ENCODE measurements around the gene BICD2.

BICD2 gene

GRCh38 chr9:92746567-92747458 is 17.8 kb downstream of the BICD2 start:
- DNase-seq = no peak

GRCh38 chr9:92745881-92746280 is 18.8 kb downstream of the BICD2 start:
- no peak for DNase-seq

- DNase-seq = no peak
Measured at GRCh38 chr9:92745331-92745730, 19.3 kb downstream of the BICD2 start.

- no peak for DNase-seq
Measured at GRCh38 chr9:92740969-92741368, 23.7 kb downstream of the BICD2 start.

- DNase-seq = no peak
Measured at GRCh38 chr9:92740446-92740961, 24.1 kb downstream of the BICD2 start.

GRCh38 chr9:92740009-92740408 is 24.6 kb downstream of the BICD2 start:
- DNase-seq = no peak

- DNase-seq = no peak
Measured at GRCh38 chr9:92739346-92739970, 25.2 kb downstream of the BICD2 start.

GRCh38 chr9:92738661-92739081 is 26.0 kb downstream of the BICD2 start:
- no peak for DNase-seq

- no peak for DNase-seq
Measured at GRCh38 chr9:92737611-92738299, 26.9 kb downstream of the BICD2 start.

- DNase-seq = no peak
Measured at GRCh38 chr9:92737216-92737606, 27.4 kb downstream of the BICD2 start.

- no peak for DNase-seq
Measured at GRCh38 chr9:92736563-92737215, 27.9 kb downstream of the BICD2 start.

GRCh38 chr9:92735636-92736562 is 28.7 kb downstream of the BICD2 start:
- DNase-seq = no peak

- DNase-seq = no peak
Measured at GRCh38 chr9:92734931-92735635, 29.6 kb downstream of the BICD2 start.

GRCh38 chr9:92730897-92731296 is 33.7 kb downstream of the BICD2 start:
- no peak for DNase-seq

- no peak for DNase-seq
Measured at GRCh38 chr9:92729735-92730155, 34.9 kb downstream of the BICD2 start.

GRCh38 chr9:92728831-92729734 is 35.5 kb downstream of the BICD2 start:
- no peak for DNase-seq

GRCh38 chr9:92727716-92728700 is 36.6 kb downstream of the BICD2 start:
- DNase-seq = no peak

GRCh38 chr9:92726971-92727715 is 37.5 kb downstream of the BICD2 start:
- no peak for DNase-seq

Measured in activated CD4-positive, alpha-beta T cell treated with anti-CD3 and anti-CD28 coated beads for 48 hours (primary cell).